Endothelial cell of umbilical vein (primary cell): ENCODE measurements around the gene FOXN1. TPM values are rescaled to one million over a fixed set of nuclear protein-coding genes. Genes with fewer than 3 reads are reported as not detected.

Experiments used
- BruUV-seq: library from RNA; stranded (reverse); fragments of 400-500 nt; replicated peaks from 2 replicates; lab custom pipeline; 2021; lab: Mats Ljungman, UMichigan
- CTCF ChIA-PET: fragments of 300-600, 350-600 bp; sonication (Branson Sonifier 250); formaldehyde crosslinking; loops from one replicate; lab custom pipeline; 2021; ENCODE audit warnings: antibody characterized with exemption, inconsistent platforms; lab: Charles Lee
- POLR2A ChIA-PET: fragments of 300-600, 350-600 bp; sonication (Branson Sonifier 250); formaldehyde crosslinking; loops from one replicate; lab custom pipeline; 2021; ENCODE audit warnings: antibody characterized with exemption, inconsistent platforms; lab: Charles Lee
- DNase-seq: peaks from one replicate; pipeline ENCODE4 v3.0.0-alpha.2; 2011; ENCODE audit warnings: low read depth, low spot score
- FAIRE-seq: peaks from 2 replicates; lab custom pipeline; 2011; peaks lifted over from hg19 to GRCh38; lab: Jason Lieb, UNC
- H2AFZ ChIP-seq: 2 replicates; pipeline ENCODE4 v1.6.0; 2012; ENCODE audit warnings: low read depth, low read length, control low read depth, inconsistent platforms
- H3K27ac ChIP-seq: 2 replicates; pipeline ENCODE4 v1.5.1; 2011; ENCODE audit warnings: low read depth, mild to moderate bottlenecking, control low read depth, low read length, moderate library complexity; ENCODE audit not compliant: insufficient read depth
- H3K27me3 ChIP-seq, 2 experiments: 2 replicates each; pipeline versions ENCODE4 v1.6.0 to v1.6.1; 2011; ENCODE audit warnings: low read length in 2 of 2, mixed read lengths in 1 of 2; ENCODE audit not compliant: control insufficient read depth in 2 of 2, insufficient read depth in 2 of 2
- H3K36me3 ChIP-seq, 2 experiments: 2 replicates in 1 of 2; 3 replicates in 1 of 2; pipeline ENCODE4 v1.5.1; 2011; ENCODE audit warnings: low read length in 2 of 2, mild to moderate bottlenecking in 1 of 2, moderate library complexity in 1 of 2; ENCODE audit not compliant: control insufficient read depth in 2 of 2, insufficient read depth in 2 of 2; ENCODE audit errors: extremely low read depth in 1 of 2
- H3K4me1 ChIP-seq: 3 replicates; pipeline ENCODE4 v1.5.1; 2011; ENCODE audit warnings: mild to moderate bottlenecking, low read length; ENCODE audit not compliant: control insufficient read depth, insufficient read depth; ENCODE audit errors: extremely low read depth
- H3K4me2 ChIP-seq: 2 replicates; pipeline ENCODE4 v1.6.1; 2011; ENCODE audit warnings: low read length, control low read depth, mixed read lengths; ENCODE audit not compliant: insufficient read depth
- H3K4me3 ChIP-seq, 3 experiments: fragments of 200-600 bp in 1 of 3; sonication (generic), shearing (Covaris generic) in 1 of 3; replicated peaks in 1 of 3; 2 replicates each; pipeline ENCODE4 v1.5.1; 2011 to 2016; ENCODE audit warnings: control low read depth in 3 of 3, low read length in 3 of 3, mild to moderate bottlenecking in 2 of 3, inconsistent platforms in 1 of 3, low read depth in 1 of 3, moderate library complexity in 1 of 3; ENCODE audit not compliant: insufficient read depth in 1 of 3
- H3K79me2 ChIP-seq: 2 replicates; pipeline ENCODE4 v1.6.0; 2012; ENCODE audit warnings: low read length, inconsistent platforms; ENCODE audit not compliant: control insufficient read depth, insufficient read depth
- H3K9ac ChIP-seq: replicated peaks from 2 replicates; pipeline ENCODE3; 2011; ENCODE audit warnings: low read length, control low read depth; ENCODE audit not compliant: insufficient read depth; ENCODE audit errors: extremely low read depth
- H3K9me1 ChIP-seq: replicated peaks from 3 replicates; pipeline ENCODE4 v1.6.0; 2011; ENCODE audit warnings: mild to moderate bottlenecking, low read length; ENCODE audit not compliant: control insufficient read depth, insufficient read depth; ENCODE audit errors: extremely low read depth
- H3K9me3 ChIP-seq: replicated peaks from 2 replicates; pipeline ENCODE4 v1.5.1; 2012; ENCODE audit warnings: low read length, inconsistent platforms; ENCODE audit not compliant: control insufficient read depth, insufficient read depth
- H4K20me1 ChIP-seq: replicated peaks from 2 replicates; pipeline ENCODE3; 2011; ENCODE audit warnings: mild to moderate bottlenecking, low read length; ENCODE audit not compliant: control insufficient read depth, insufficient read depth; ENCODE audit errors: extremely low read depth
- CTCF ChIP-seq, 2 donors: IDR thresholded peaks; 1 replicate in 1 of 2; 2 replicates in 1 of 2; pipeline ENCODE4 v1.5.1; 2011; ENCODE audit warnings: low read length in 2 of 2, mild to moderate bottlenecking in 2 of 2, moderate library complexity in 2 of 2, control low read depth in 1 of 2, inconsistent platforms in 1 of 2, low read depth in 1 of 2; ENCODE audit not compliant: insufficient read depth in 1 of 2; ENCODE audit errors: extremely low read depth in 1 of 2
- EZH2 ChIP-seq: IDR thresholded peaks from 2 replicates; pipeline ENCODE4 v1.6.1; 2012; ENCODE audit warnings: borderline replicate concordance, low read depth, mild to moderate bottlenecking, moderate library complexity, low read length, inconsistent platforms; ENCODE audit not compliant: severe bottlenecking
- FOS ChIP-seq: IDR thresholded peaks from 2 replicates; pipeline ENCODE4 v1.6.1; 2011; ENCODE audit warnings: mild to moderate bottlenecking, low read length, moderate library complexity, borderline replicate concordance; ENCODE audit not compliant: insufficient read depth
- GATA2 ChIP-seq: IDR thresholded peaks from 2 replicates; pipeline ENCODE4 v1.7.0; 2011; ENCODE audit warnings: low read depth, mild to moderate bottlenecking, moderate library complexity, mixed read lengths, low read length; ENCODE audit not compliant: insufficient read length, insufficient read depth
- JUN ChIP-seq: IDR thresholded peaks from 2 replicates; pipeline ENCODE4 v1.6.1; 2011; ENCODE audit warnings: borderline replicate concordance, low read depth; ENCODE audit not compliant: insufficient read length, insufficient read depth
- MAX ChIP-seq: IDR thresholded peaks from 2 replicates; pipeline ENCODE4 v1.6.1; 2011; ENCODE audit not compliant: insufficient read depth, insufficient read length
- MYC ChIP-seq: IDR thresholded peaks from one replicate; pipeline ENCODE4 v1.6.1; 2011; ENCODE audit warnings: mild to moderate bottlenecking, low read depth, low read length
- POLR2A ChIP-seq: IDR thresholded peaks from 2 replicates; pipeline ENCODE4 v1.6.1; 2012; ENCODE audit warnings: low read depth, mild to moderate bottlenecking, control low read depth, low read length
- POLR2AphosphoS5 ChIP-seq: IDR thresholded peaks from 2 replicates; pipeline ENCODE4 v1.6.1; 2012; ENCODE audit warnings: low read depth, mild to moderate bottlenecking, control low read depth, low read length, moderate library complexity; ENCODE audit not compliant: insufficient read depth
- dilution Hi-C: fragments of 300-500 bp; cut with MboI; formaldehyde crosslinking; loops from one replicate; pipeline ENCODE4 v1.15.0; 2019; ENCODE audit warnings: low sequenced_read_pairs; ENCODE audit not compliant: extremely low pct_ligation_motif_present
- intact Hi-C: fragments of 100-400 bp; cut with micrococcal nuclease; formaldehyde crosslinking; loops from one replicate; pipeline ENCODE4 v1.10.0; 2022
- polyA plus RNA-seq, 4 experiments: library from polyadenylated mRNA; depleted of rRNA in 3 of 4; stranded (reverse) in 3 of 4; unstranded in 1 of 4; fragments of >200 nt; gene quantifications; 2 replicates each; pipeline versions ENCODE4 v1.2.1 to v1.2.3, GENCODE V29; 2011 to 2012; ENCODE audit warnings: missing spikeins in 1 of 4
- total RNA-seq: library from RNA; stranded (reverse); gene quantifications from 2 replicates; pipeline ENCODE4 v1.2.3, GENCODE V29; 2021

Gene FOXN1
- total and polyA plus RNA-seq, 2 donors (not counting 3 experiments of a cell fraction or from before 2014, with no cell fraction given) = not detected

GRCh38 chr17:28470266-28470913 is 35.8 kb upstream of the FOXN1 start:
- no peak overlapping the region for H3K4me3 ChIP-seq
- TF ChIP-seq GATA2 = no peak
- TF ChIP-seq POLR2A = no peak
- TF ChIP-seq FOS = no peak
- TF ChIP-seq CTCF (IDR thresholded peaks at IDR 0.05; ENCODE audit: extremely low read depth in 1 of 2, insufficient read depth in 1 of 2, low read depth in 1 of 2, low read length in 2 of 2) = no peak
- no peak for TF ChIP-seq EZH2
- TF ChIP-seq JUN = no peak
- no peak for TF ChIP-seq MYC
- TF ChIP-seq POLR2AphosphoS5 = no peak
- TF ChIP-seq MAX = no peak
- ChIA-PET POLR2A (no interaction called here), CTCF (no interaction called here)
- no peaks in the 10 kb centered on the region for H3K9me1 ChIP-seq
- H3K4me1 ChIP-seq = no peaks in the 10 kb centered on the region
- no peak for FAIRE-seq
- H3K9ac ChIP-seq = no peak overlapping the region
- dilution Hi-C loops = no loop called here
- H3K36me3 ChIP-seq = no peaks in the 10 kb centered on the region
- H3K9me3 ChIP-seq = no peaks in the 10 kb centered on the region
- no peak overlapping the region for H2AFZ ChIP-seq
- no peak overlapping the region for H3K27ac ChIP-seq
- no peak for DNase-seq
- BruUV-seq = no TSS peak
- no peak overlapping the region for H3K4me2 ChIP-seq
- no peaks in the 10 kb centered on the region for H4K20me1 ChIP-seq
- intact Hi-C loops = no loop called here
- H3K27me3 ChIP-seq = peaks cover 4 to 5% of the 10 kb centered on the region in 2 experiments
- H3K79me2 ChIP-seq = no peaks in the 10 kb centered on the region
